KOPT-K1 (cell line): ENCODE measurements around the gene TGFBR3.

Source experiments
- H3K27ac ChIP-seq: fragments of 200-600 bp; sonication (generic); 2 replicates; pipeline ENCODE4 v1.5.1; 2016; ENCODE audit warnings: antibody characterized with exemption, mild to moderate bottlenecking, low read depth, low read length; ENCODE audit not compliant: poor library complexity, severe bottlenecking
- H3K36me3 ChIP-seq: fragments of 200-600 bp; sonication (generic); 2 replicates; pipeline ENCODE4 v1.5.1; 2017; ENCODE audit warnings: antibody characterized with exemption, mild to moderate bottlenecking, low read length, moderate library complexity; ENCODE audit not compliant: insufficient read depth
- H3K9me3 ChIP-seq: fragments of 200-600 bp; sonication (generic); 2 replicates; pipeline ENCODE4 v1.5.1; 2017; ENCODE audit warnings: antibody characterized with exemption, low read length, mild to moderate bottlenecking; ENCODE audit not compliant: insufficient read depth, poor library complexity, severe bottlenecking

Gene TGFBR3

GRCh38 chr1:91747666-91748065 is 138.3 kb downstream of the TGFBR3 start:
- H3K36me3 ChIP-seq = no peaks in the 10 kb centered on the region
- H3K9me3 ChIP-seq = peaks cover 14% of the 10 kb centered on the region
- no peak overlapping the region for H3K27ac ChIP-seq

- H3K27ac ChIP-seq = no peak overlapping the region
- no peaks in the 10 kb centered on the region for H3K36me3 ChIP-seq
- H3K9me3 ChIP-seq = peaks cover 14% of the 10 kb centered on the region
Measured at GRCh38 chr1:91746728-91747338, 139.1 kb downstream of the TGFBR3 start.

GRCh38 chr1:91745640-91746373 is 140.1 kb downstream of the TGFBR3 start:
- Histone ChIP-seq H3K9me3 (peaks cover 14% of the 10 kb centered on the region), H3K36me3 (no peaks in the 10 kb centered on the region), H3K27ac (no peak overlapping the region)

GRCh38 chr1:91744953-91745639 is 140.9 kb downstream of the TGFBR3 start:
- Histone ChIP-seq H3K36me3 (no peaks in the 10 kb centered on the region), H3K9me3 (peaks cover 14% of the 10 kb centered on the region), H3K27ac (no peak overlapping the region)

GRCh38 chr1:91742848-91743292 is 143.1 kb downstream of the TGFBR3 start:
- Histone ChIP-seq H3K27ac (no peak overlapping the region), H3K9me3 (peaks cover 14% of the 10 kb centered on the region), H3K36me3 (no peaks in the 10 kb centered on the region)

GRCh38 chr1:91741906-91742305 is 144.0 kb downstream of the TGFBR3 start:
- H3K9me3 ChIP-seq = peaks cover 7% of the 10 kb centered on the region
- no peaks in the 10 kb centered on the region for H3K36me3 ChIP-seq
- H3K27ac ChIP-seq = no peak overlapping the region

GRCh38 chr1:91741301-91741700 is 144.7 kb downstream of the TGFBR3 start:
- H3K36me3 ChIP-seq = no peaks in the 10 kb centered on the region
- H3K9me3 ChIP-seq = peaks cover under 1% of the 10 kb centered on the region
- H3K27ac ChIP-seq = no peak overlapping the region

GRCh38 chr1:91737650-91738049 is 148.3 kb downstream of the TGFBR3 start:
- no peaks in the 10 kb centered on the region for H3K36me3 ChIP-seq
- H3K27ac ChIP-seq = no peak overlapping the region
- H3K9me3 ChIP-seq = no peaks in the 10 kb centered on the region

- Histone ChIP-seq H3K36me3 (no peaks in the 10 kb centered on the region), H3K27ac (no peak overlapping the region), H3K9me3 (no peaks in the 10 kb centered on the region)
Measured at GRCh38 chr1:91736715-91737615, 149.0 kb downstream of the TGFBR3 start.

GRCh38 chr1:91736146-91736714 is 149.7 kb downstream of the TGFBR3 start:
- Histone ChIP-seq H3K36me3 (no peaks in the 10 kb centered on the region), H3K27ac (no peak overlapping the region)

GRCh38 chr1:91735266-91735845 is 150.6 kb downstream of the TGFBR3 start:
- Histone ChIP-seq H3K9me3 (no peaks in the 10 kb centered on the region), H3K36me3 (no peaks in the 10 kb centered on the region), H3K27ac (no peak overlapping the region)

More at GRCh38 chr1:91736146-91736714, 149.7 kb downstream of the TGFBR3 start:
- H3K9me3 ChIP-seq = no peaks in the 10 kb centered on the region

- H3K9me3 ChIP-seq = no peaks in the 10 kb centered on the region
- H3K36me3 ChIP-seq = no peaks in the 10 kb centered on the region
- H3K27ac ChIP-seq = no peak overlapping the region
Measured at GRCh38 chr1:91734761-91735160, 151.2 kb downstream of the TGFBR3 start.

GRCh38 chr1:91733108-91733710 is 152.7 kb downstream of the TGFBR3 start:
- Histone ChIP-seq H3K27ac (no peak overlapping the region), H3K36me3 (no peaks in the 10 kb centered on the region), H3K9me3 (no peaks in the 10 kb centered on the region)
